ENCODE results near the gene IMP3. TPM values are rescaled to one million over a fixed set of nuclear protein-coding genes. Genes with fewer than 3 reads are reported as not detected.

IMP3 gene
- polyA plus RNA-seq, 1 of the 3 experiments (the other 2 are of a cell fraction): 56.2 TPM

GRCh38 chr15:75656813-75657212 is 16.8 kb upstream of the IMP3 start:
- no peak overlapping the region for H2AFZ ChIP-seq (ENCODE audit: low read depth)
- no peak overlapping the region for H3K9ac ChIP-seq
- peaks cover 59% of the 10 kb centered on the region for H3K79me2 ChIP-seq (ENCODE audit: insufficient read depth)
- H3K4me2 ChIP-seq: no peak overlapping the region
- no peaks in the 10 kb centered on the region for H3K9me2 ChIP-seq
- WGBS (ENCODE audit: low lambda C conversion rate): 97% methylated on average over 21 of the region's 22 CpGs
- peaks cover 45% of the 10 kb centered on the region for H4K20me1 ChIP-seq (ENCODE audit: insufficient read depth)
- H3F3A ChIP-seq (replicated peaks; ENCODE audit: insufficient read depth): peaks cover 17% of the 10 kb centered on the region
- CTCF ChIA-PET: no interaction called here
- H3K27me3 ChIP-seq (ENCODE audit: insufficient read depth): no peaks in the 10 kb centered on the region
- H3K4me3 ChIP-seq (ENCODE audit: low read depth in 2 of 2, low read length in 1 of 2): no peak overlapping the region
- DNase-seq: no peak
- no peaks in the 10 kb centered on the region for H3K9me3 ChIP-seq
- peaks cover 0 to 11% of the 10 kb centered on the region in 2 experiments for H3K36me3 ChIP-seq (replicated peaks in 1 of 2; ENCODE audit: control insufficient read depth in 1 of 2, insufficient read depth in 2 of 2, low read length in 1 of 2)
- POLR2A ChIA-PET: no interaction called here
- H3K4me1 ChIP-seq (ENCODE audit: control insufficient read depth in 1 of 2, insufficient read depth in 2 of 2, low read depth in 1 of 2, low read length in 1 of 2): peaks cover 14 to 44% of the 10 kb centered on the region in 2 experiments; a peak in 3 of 4 replicates
- no peak overlapping the region for H3K27ac ChIP-seq (ENCODE audit: low read depth in 2 of 2, low read length in 1 of 2)
- TF ChIP-seq EP300 (IDR thresholded peaks at IDR 0.05; ENCODE audit: borderline replicate concordance in 1 of 2, low read depth in 1 of 2, low read length in 1 of 2): no peak
- TF ChIP-seq FOSL2 (IDR thresholded peaks at IDR 0.05; ENCODE audit: borderline replicate concordance, low read depth): no peak
- TF ChIP-seq GABPA (IDR thresholded peaks at IDR 0.05; ENCODE audit: low read depth): no peak
- no peak for TF ChIP-seq RFX5 (IDR thresholded peaks at IDR 0.05; ENCODE audit: low read length)
- no peak for TF ChIP-seq CTCF (IDR thresholded peaks at IDR 0.05)
- no peak for TF ChIP-seq POLR2AphosphoS5 (IDR thresholded peaks at IDR 0.05; ENCODE audit: low read depth, low read length)
- TF ChIP-seq NRF1 (IDR thresholded peaks at IDR 0.05; ENCODE audit: low read depth, low read length): no peak
- no peak for TF ChIP-seq REST (IDR thresholded peaks at IDR 0.05; ENCODE audit: low read depth, low read length)
- TF ChIP-seq PBX3 (IDR thresholded peaks at IDR 0.05): no peak
- no peak for TF ChIP-seq MEF2A (IDR thresholded peaks at IDR 0.05; ENCODE audit: borderline replicate concordance, low read depth)
- no peak for TF ChIP-seq EZH2phosphoT487 (IDR thresholded peaks at IDR 0.05; ENCODE audit: borderline replicate concordance, low read depth)
- TF ChIP-seq RCOR1 (IDR thresholded peaks at IDR 0.05; ENCODE audit: low read length): no peak

Measured in SK-N-SH (cell line).